Muscle of leg (tissue), 11 donors: ENCODE measurements around the gene DNAJC25. TPM values are rescaled to one million over a fixed set of nuclear protein-coding genes. Genes with fewer than 3 reads are reported as not detected.
"Not testable (repeated sequence)": the region's sequence is repeated elsewhere in the genome, so short reads cannot be mapped to it uniquely, and the experiment has no call there.

Source experiments
- DNase-seq: peaks from one replicate; pipeline ENCODE4 v3.0.0; 2013
- H3K27ac ChIP-seq: one replicate; pipeline ENCODE4 v1.5.1; 2013; ENCODE audit warnings: mild to moderate bottlenecking, low read length, control low read depth
- H3K27me3 ChIP-seq: one replicate; pipeline ENCODE4 v1.6.1; 2013; ENCODE audit warnings: low read length; ENCODE audit not compliant: control insufficient read depth, insufficient read depth
- H3K36me3 ChIP-seq: one replicate; pipeline ENCODE4 v1.6.1; 2013; ENCODE audit warnings: low read length; ENCODE audit not compliant: control insufficient read depth, insufficient read depth
- H3K4me1 ChIP-seq: one replicate; pipeline ENCODE4 v1.6.1; 2013; ENCODE audit warnings: low read length; ENCODE audit not compliant: control insufficient read depth, insufficient read depth
- H3K4me3 ChIP-seq: one replicate; pipeline ENCODE4 v1.5.1; 2013; ENCODE audit warnings: low read length, control low read depth
- H3K9me3 ChIP-seq: replicated peaks from 2 replicates; pipeline ENCODE4 v1.6.1; 2013; ENCODE audit warnings: low read depth, low read length; ENCODE audit not compliant: control insufficient read depth
- WGBS: methylation state at CpG from one replicate; pipeline ENCODE4 v1.1.5; 2013; ENCODE audit warnings: missing lambda C conversion rate; ENCODE audit not compliant: insufficient coverage; 5-methylcytosine and 5-hydroxymethylcytosine counted together
- polyA plus RNA-seq, 8 donors: library from polyadenylated mRNA; unstranded; fragments of 120-200 nt; gene quantifications; one replicate each; pipeline versions ENCODE4 v1.2.1 to v1.2.3, GENCODE V29; 2013; ENCODE audit warnings: inconsistent platforms in 1 of 8, low replicate concordance in 1 of 8; ENCODE audit not compliant: insufficient read length in 8 of 8, insufficient read depth in 1 of 8
- total RNA-seq: library from RNA; stranded (reverse); fragments of 120-200 nt; gene quantifications from one replicate; pipeline ENCODE4 v1.2.4, GENCODE V29; 2013

Gene DNAJC25
- total and polyA plus RNA-seq, 9 donors, result 6.9 to 10.1 (median 8.4) TPM

GRCh38 chr9:111662576-111663300 is 31.6 kb downstream of the DNAJC25 start:
- no peaks in the 10 kb centered on the region for H3K27me3 ChIP-seq
- H3K9me3 ChIP-seq, result no peaks in the 10 kb centered on the region
- H3K36me3 ChIP-seq, result peaks cover 19% of the 10 kb centered on the region
- H3K4me1 ChIP-seq, result peaks cover 14% of the 10 kb centered on the region
- no peak for DNase-seq
- peak overlapping the region; percentile 76 for H3K4me3 ChIP-seq
- 37% methylated on average over 7 of the region's 7 CpGs for WGBS
- H3K27ac ChIP-seq, result peak overlapping the region; percentile 85

GRCh38 chr9:111663301-111663823 is 32.2 kb downstream of the DNAJC25 start:
- Histone ChIP-seq H3K4me3 (no peak overlapping the region), H3K4me1 (peaks cover 14% of the 10 kb centered on the region), H3K27ac (peak overlapping the region; percentile 13), H3K27me3 (no peaks in the 10 kb centered on the region), H3K9me3 (no peaks in the 10 kb centered on the region), H3K36me3 (peaks cover 20% of the 10 kb centered on the region)
- DNase-seq, result no peak
- WGBS, result 76% methylated on average over 5 of the region's 5 CpGs

- Histone ChIP-seq H3K9me3 (no peaks in the 10 kb centered on the region), H3K4me1 (peaks cover 3% of the 10 kb centered on the region), H3K27me3 (no peaks in the 10 kb centered on the region), H3K27ac (no peak overlapping the region), H3K36me3 (peaks cover 27% of the 10 kb centered on the region), H3K4me3 (no peak overlapping the region)
- DNase-seq, result no peak
- WGBS, result 80% methylated on average over 1 of the region's 1 CpG
Observed at GRCh38 chr9:111668026-111668573, 37.0 kb downstream of the DNAJC25 start.

GRCh38 chr9:111668601-111669000 is 37.5 kb downstream of the DNAJC25 start:
- peaks cover 27% of the 10 kb centered on the region for H3K36me3 ChIP-seq
- WGBS, result 90% methylated on average over 9 of the region's 11 CpGs
- DNase-seq, H3K4me3 ChIP-seq, H3K9me3 ChIP-seq, H3K4me1 ChIP-seq, H3K27ac ChIP-seq, H3K27me3 ChIP-seq: not testable (repeated sequence)

- Histone ChIP-seq H3K27ac (no peak overlapping the region), H3K4me3 (no peak overlapping the region), H3K36me3 (peaks cover 14% of the 10 kb centered on the region), H3K27me3 (no peaks in the 10 kb centered on the region), H3K9me3 (no peaks in the 10 kb centered on the region), H3K4me1 (no peaks in the 10 kb centered on the region)
- no peak for DNase-seq
- WGBS, result no CpG with 5 or more reads among the region's 2 CpGs
Observed at GRCh38 chr9:111674319-111674718, 43.2 kb downstream of the DNAJC25 start.

GRCh38 chr9:111676116-111676515 is 45.0 kb downstream of the DNAJC25 start:
- no peaks in the 10 kb centered on the region for H3K4me1 ChIP-seq
- peaks cover 4% of the 10 kb centered on the region for H3K9me3 ChIP-seq
- WGBS, result no CpG with 5 or more reads among the region's 3 CpGs
- H3K27ac ChIP-seq, result no peak overlapping the region
- DNase-seq, result no peak
- no peak overlapping the region for H3K4me3 ChIP-seq
- H3K36me3 ChIP-seq, result peaks cover 18% of the 10 kb centered on the region
- H3K27me3 ChIP-seq, result no peaks in the 10 kb centered on the region

GRCh38 chr9:111678293-111678692 is 47.2 kb downstream of the DNAJC25 start:
- Histone ChIP-seq H3K27me3 (no peaks in the 10 kb centered on the region), H3K27ac (no peak overlapping the region), H3K9me3 (peaks cover 4% of the 10 kb centered on the region), H3K4me3 (no peak overlapping the region), H3K36me3 (peaks cover 18% of the 10 kb centered on the region), H3K4me1 (no peaks in the 10 kb centered on the region)
- 100% methylated on average over 3 of the region's 5 CpGs for WGBS
- DNase-seq, result no peak

- WGBS, result 97% methylated on average over 4 of the region's 6 CpGs
- H3K9me3 ChIP-seq, result peaks cover 4% of the 10 kb centered on the region
- no peak for DNase-seq
- peaks cover 18% of the 10 kb centered on the region for H3K36me3 ChIP-seq
- H3K27me3 ChIP-seq, result no peaks in the 10 kb centered on the region
- H3K4me3 ChIP-seq, result no peak overlapping the region
- H3K4me1 ChIP-seq, result no peaks in the 10 kb centered on the region
- H3K27ac ChIP-seq, result no peak overlapping the region
Observed at GRCh38 chr9:111679199-111679598, 48.1 kb downstream of the DNAJC25 start.

- Histone ChIP-seq H3K4me3 (no peak overlapping the region), H3K27ac (no peak overlapping the region)
- WGBS, result 100% methylated on average over 1 of the region's 1 CpG
Observed at GRCh38 chr9:111683392-111683791, 52.3 kb downstream of the DNAJC25 start.

GRCh38 chr9:111691672-111692329 is 60.7 kb downstream of the DNAJC25 start:
- H3K4me1 ChIP-seq, result no peaks in the 10 kb centered on the region
- no peaks in the 10 kb centered on the region for H3K27me3 ChIP-seq
- no peaks in the 10 kb centered on the region for H3K9me3 ChIP-seq
- no peaks in the 10 kb centered on the region for H3K36me3 ChIP-seq
- peak; percentile 55 for DNase-seq
- no peak overlapping the region for H3K4me3 ChIP-seq
- no CpG with 5 or more reads among the region's 5 CpGs for WGBS
- H3K27ac ChIP-seq, result no peak overlapping the region

More at GRCh38 chr9:111683392-111683791, 52.3 kb downstream of the DNAJC25 start:
- peaks cover 5% of the 10 kb centered on the region for H3K36me3 ChIP-seq
- DNase-seq, result no peak
- no peaks in the 10 kb centered on the region for H3K4me1 ChIP-seq
- no peaks in the 10 kb centered on the region for H3K27me3 ChIP-seq
- peaks cover 4% of the 10 kb centered on the region for H3K9me3 ChIP-seq
